SIG-M5 (cell line): ENCODE measurements around the gene CDCP2.
"Not testable (repeated sequence)": the region's sequence is repeated elsewhere in the genome, so short reads cannot be mapped to it uniquely, and the experiment has no call there.

Source experiments
- DNase-seq: peaks from one replicate; lab custom pipeline; 2025; lab: John Stamatoyannopoulos, UW

The CDCP2 gene

DNA sequence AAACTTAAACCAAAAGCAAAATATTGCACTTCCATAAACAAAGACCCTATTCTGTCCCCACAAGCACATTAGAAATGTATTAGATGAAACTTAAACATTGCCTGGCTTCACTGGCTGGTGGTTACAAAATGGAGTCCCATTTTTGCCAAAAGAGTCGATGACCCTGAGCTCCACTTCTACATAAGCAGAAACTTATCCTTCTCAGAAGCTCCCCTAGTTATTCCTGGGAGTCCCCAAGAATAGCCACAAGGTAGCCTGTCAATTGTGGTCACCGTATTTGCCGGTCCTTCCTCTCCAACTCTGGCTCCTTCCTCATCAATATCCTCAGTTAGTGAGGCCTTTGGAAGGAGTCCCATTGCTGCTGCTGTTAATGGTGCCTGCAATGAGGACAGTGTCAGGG is 37.3 kb downstream of the CDCP2 start:
- no peak for DNase-seq

DNA sequence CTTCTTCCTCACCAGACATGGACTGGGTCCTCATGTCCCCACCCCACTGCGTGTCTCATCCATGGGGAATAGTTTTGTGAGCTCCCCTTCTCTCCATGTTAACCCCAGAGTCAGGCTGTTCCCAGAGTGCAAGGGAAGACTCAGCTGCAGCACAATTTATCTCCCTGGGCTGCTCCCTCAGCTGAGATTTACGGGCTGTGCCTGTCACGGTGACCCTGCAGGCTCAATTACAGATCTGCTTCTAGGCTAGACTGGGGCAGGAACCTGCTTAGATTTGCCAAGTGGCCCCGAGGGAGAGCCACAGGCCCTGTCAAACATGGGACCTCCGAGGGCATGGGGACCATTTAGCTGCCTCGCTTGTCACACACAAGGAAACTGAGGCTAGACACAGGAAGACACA is 37.8 kb downstream of the CDCP2 start:
- DNase-seq, result no peak

DNA sequence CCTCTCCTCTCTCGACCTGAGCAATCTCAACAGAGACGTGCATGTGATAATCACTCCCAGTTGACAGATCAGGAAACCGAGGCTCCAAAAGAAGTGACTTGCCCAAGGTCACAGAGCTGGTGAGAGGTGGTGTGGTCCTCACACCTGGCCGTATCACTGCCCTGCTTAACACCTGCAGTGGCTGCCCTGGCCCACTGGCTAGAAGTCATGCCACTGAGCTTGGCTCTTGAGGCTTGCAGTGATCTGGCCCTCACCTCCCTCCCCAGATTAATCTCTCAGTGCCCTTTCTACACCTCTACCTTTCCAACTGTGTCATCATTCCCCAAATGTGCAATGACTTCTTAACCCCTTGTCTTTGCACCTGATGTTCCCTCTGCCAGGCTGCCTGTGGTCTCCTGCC is 38.8 kb downstream of the CDCP2 start:
- DNase-seq, result no peak

DNA sequence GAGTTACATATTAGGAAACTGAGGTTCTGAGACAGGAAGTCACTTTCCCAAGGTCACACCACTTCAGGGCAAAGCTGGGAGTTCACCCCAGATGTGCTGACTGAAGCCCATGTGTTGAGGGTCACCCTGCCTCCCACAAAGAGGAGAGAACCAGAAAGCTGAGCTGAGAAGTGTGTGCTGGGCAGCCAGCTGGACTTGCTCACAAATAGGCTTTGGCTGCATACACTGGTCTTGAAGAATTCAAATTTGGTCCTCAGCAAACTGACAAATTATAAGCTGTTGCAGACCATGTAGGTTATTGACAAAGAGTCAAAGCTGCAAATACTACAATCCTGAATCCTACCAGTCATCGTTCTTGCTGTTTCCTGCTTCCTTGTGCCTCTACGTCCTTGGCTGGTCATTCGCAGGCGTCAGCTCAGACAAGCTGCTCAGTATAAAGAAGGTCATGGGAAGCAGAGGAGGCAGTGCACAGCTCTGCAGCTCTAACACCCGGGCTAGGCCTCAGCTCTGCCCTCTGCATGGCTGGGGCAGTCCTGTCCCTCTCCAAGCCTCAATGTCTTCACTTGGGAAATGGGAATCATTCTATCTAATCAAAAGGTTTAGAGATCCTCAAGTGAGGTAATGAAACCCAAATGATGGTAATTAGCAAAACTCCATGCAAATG is 40.0 kb downstream of the CDCP2 start:
- DNase-seq, result no peak

DNA sequence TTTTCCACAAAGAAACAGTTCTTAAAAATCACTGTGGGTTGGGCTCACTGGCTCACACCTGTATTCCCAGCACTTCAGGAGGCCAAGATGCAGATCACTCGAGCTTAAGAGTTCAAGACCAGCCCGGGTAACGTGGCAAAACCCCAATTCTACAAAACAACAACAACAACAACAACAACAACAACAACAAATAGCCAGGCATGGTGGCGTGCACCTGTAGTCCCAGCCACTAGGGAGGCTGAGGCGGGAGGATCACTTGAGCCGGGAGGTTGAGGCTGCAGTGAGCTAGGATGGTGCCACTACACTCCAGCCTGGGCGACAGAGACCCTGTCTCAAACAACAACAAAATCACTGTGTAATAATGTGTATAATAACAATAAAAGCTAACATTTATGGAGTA is 40.8 kb downstream of the CDCP2 start:
- DNase-seq, result no peak

DNA sequence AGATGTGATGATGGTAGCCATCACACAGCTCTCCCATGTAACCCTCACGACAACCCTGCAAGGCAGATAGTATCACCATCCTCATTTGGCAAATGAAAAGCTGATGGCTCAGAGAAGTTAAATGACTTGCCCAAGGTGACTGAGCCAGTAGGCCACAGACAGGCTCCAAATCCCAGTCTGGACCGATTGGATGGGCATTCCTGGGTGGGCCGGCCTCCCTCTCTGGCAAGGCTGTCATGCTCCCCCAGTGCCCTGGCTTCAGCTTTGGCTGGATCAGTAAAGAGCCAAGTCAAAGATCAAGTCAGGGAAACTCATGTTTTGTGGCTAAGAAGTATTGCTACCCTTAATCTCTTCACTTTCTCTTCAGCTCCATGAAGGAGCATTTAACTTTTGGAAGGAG is 41.2 kb downstream of the CDCP2 start:
- no peak for DNase-seq

GRCh38 chr1:54110996-54111395 is 41.8 kb downstream of the CDCP2 start:
- DNase-seq, result no peak

DNA sequence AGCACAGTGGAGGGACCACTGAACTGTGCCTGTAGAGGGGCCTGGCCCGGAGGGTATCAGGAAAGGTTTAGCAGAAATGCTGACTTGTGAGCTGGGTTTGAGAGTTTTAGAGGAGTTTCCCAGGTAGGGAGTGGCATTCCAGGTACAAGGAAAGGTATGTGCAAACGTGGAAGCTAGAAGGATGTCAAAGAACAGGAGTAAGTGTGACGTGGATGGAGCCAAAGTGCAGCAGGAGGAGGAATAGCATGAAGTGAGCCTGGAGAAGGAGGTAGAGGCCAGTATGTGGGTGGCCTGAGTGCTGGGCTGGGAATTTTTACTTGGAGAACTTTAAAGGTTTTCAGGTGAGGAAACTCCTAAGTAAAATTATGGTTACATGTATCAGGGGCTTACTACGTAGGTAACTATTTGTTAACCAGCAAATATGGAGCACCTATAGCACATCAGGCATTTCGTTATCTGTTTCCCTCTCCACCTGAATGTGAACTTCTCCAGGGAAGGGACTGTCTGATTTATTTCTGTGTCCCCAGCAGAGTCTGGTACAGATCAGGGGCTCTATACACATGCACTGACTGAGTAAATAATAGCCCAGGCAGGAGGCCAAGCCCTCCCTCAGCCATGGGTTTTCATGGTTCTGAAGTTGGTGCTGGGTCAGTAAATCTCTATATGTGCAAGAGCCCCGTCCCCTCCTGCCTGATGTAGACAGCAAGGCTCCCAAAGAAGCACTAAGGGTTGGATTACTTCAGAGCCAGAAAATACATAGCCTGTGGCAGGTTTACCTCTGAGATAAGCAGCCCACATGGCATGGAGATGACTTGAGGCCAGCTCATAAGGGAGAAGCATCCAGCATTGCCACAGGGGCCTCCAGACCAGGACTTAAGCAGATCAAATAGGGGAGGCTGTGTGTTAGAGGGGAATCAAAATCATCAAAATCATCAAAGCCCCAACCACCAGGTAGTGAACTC is 43.4 kb downstream of the CDCP2 start:
- no peak for DNase-seq

GRCh38 chr1:54108156-54108555 is 44.6 kb downstream of the CDCP2 start:
- DNase-seq, result no peak

- DNase-seq, result no peak
Measured at GRCh38 chr1:54107131-54107530, 45.7 kb downstream of the CDCP2 start.

DNA sequence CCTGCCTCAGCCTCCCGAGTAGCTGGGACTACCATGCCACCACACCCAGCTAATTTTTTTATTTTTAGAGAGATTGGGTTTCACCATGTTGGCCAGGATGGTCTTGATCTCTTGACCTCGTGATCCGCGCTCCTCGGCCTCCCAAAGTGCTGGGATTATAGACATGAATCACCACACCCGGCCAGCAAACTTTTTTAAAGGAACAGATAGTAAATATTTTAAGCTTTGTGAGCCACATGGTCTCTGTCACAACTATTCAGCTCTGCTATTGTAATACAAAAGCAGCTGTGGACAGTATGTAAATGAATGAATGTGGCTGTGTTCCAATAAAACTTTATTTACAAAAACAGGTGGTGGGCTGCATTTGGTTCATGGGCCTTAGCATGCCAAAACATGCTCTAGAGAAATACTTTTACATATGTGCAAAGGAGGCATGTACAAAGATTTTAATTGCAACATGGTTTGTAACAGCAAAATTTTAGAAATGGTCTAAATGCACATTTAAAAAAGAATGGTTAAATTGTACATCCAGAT is 47.0 kb downstream of the CDCP2 start:
- DNase-seq, result no peak

- no peak for DNase-seq
Measured at GRCh38 chr1:54105080-54105479, 47.7 kb downstream of the CDCP2 start.

DNA sequence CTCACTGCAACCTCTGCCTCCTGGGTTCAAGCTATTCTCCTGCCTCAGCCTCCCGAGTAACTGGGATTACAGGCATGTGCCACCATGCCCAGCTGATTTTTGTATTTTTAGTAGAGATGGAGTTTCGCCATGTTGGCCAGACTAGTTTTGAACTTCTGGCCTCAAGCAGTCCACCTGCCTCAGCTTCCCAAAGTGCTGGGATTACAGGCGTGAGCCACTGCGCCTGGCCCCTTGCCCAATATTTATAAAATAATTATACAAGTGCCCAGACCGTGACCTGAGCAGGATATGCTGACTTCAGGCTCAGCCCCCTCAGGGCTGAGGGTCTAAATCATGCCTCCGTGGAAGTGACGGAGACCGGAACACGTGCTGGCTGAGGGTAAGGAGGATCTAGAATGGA is 48.2 kb downstream of the CDCP2 start:
- DNase-seq, result not testable (repeated sequence)

- DNase-seq, result no peak
Measured at GRCh38 chr1:54103414-54103813, 49.4 kb downstream of the CDCP2 start.

GRCh38 chr1:54100500-54100899 is 52.3 kb downstream of the CDCP2 start:
- no peak for DNase-seq

- no peak for DNase-seq
Measured at GRCh38 chr1:54099061-54099610, 53.7 kb downstream of the CDCP2 start.

DNA sequence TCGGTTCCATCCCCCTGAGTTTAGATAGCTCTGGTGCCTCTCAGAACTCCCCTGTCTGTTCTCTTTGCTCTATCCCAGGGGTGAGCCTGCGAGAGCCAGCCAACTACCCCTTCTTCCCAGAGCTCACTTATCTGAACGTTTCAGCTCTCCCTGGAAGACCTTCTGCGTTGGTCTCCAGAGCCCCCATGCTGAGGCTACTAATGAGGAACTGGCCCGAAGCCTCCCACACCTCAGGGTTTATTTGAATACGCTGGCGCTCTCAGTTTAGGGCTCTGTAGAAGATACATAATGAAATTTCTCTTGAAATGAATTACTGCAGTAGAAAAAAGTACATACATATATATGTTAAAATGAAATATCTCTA is 55.9 kb downstream of the CDCP2 start:
- no peak for DNase-seq

DNA sequence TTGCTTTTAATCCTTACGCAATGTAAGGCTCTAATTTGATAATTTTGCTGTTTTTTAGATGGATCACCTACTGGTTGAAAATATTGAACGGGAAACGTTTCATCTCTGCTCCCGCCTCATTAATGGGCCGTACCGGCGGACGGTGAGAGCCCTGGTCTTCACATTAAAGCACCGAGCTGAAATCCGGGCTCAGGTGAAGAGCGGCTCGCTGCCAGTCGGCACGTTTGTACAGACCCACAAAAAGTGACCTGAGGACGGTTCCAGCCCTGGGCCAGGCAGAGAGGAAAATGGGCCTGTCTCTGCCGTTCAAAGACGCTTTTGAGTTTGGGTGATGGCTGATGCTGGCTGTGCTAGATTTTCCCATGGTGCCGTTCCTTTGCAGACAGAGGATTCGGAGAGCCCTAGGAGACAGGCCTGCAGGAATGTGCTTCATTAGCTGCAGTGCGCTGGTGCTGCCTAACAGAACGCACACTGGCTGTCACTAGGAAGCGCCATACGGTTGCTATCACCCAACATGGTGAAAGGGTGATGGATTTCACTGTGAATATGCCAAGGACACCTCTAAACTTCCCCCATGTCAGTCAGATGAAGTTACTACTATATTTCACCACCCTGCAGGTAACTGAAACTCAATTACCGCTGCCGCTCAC is 56.4 kb downstream of the CDCP2 start:
- no peak for DNase-seq

GRCh38 chr1:54095546-54096226 is 57.1 kb downstream of the CDCP2 start:
- no peak for DNase-seq

GRCh38 chr1:54094730-54095105 is 58.1 kb downstream of the CDCP2 start:
- DNase-seq, result not testable (repeated sequence)

DNA sequence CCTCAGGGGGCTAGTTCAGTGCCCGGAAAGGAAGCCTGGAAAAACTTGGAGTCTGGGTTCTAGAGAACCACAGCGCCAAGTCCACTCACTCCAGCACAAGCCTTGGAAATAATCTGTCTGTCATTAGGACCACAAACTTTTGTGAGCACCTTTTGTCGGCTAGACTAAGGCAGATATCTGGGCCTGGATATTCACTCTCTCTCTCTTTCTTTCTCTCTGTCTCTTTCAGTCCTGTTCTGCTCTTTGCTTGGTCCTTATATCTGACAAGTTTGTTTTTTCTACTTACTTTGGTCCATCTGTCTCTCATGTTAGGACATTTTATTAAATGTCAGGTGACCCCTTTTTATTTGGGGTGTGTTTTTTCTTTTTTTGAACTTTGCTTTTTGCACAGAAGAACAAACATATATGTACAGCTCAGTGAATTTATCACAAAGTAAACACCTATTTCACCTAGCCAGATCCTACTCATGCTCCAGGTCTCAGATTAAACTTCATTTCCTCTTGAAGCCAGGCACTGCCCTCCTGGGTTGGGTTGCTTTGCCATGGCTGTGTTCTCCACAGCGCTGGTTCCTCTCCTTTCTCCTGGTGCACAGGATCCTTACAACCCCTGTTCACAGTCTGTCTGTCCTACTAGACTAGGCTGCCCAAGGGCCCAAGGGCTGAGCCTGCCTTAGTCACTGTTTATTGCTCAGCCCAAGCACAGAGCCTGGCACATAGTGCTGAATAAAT is 58.6 kb downstream of the CDCP2 start:
- no peak for DNase-seq
